Vagina (tissue), 2 donors: Measurements from ENCODE around the gene TGFBR3L. TPM values are rescaled to one million over a fixed set of nuclear protein-coding genes. Genes with fewer than 3 reads are reported as not detected.

Source experiments
- DNase-seq, 2 donors: peaks; one replicate each; pipeline ENCODE4 v3.0.0-alpha.2; 2017; ENCODE audit errors: extremely low spot score in 2 of 2
- H3K27ac ChIP-seq: fragments of 200-600 bp; sonication (generic); one replicate; pipeline ENCODE4 v1.5.1; 2019
- H3K27me3 ChIP-seq: fragments of 200-600 bp; sonication (generic); one replicate; pipeline ENCODE4 v1.5.1; 2019
- H3K36me3 ChIP-seq, 2 donors: fragments of 200-600 bp; sonication (generic); one replicate each; pipeline ENCODE4 v1.5.1; 2017 to 2019
- H3K4me1 ChIP-seq: fragments of 200-600 bp; sonication (generic); one replicate; pipeline ENCODE4 v1.5.1; 2019
- H3K4me3 ChIP-seq, 2 donors: fragments of 200-600 bp; sonication (generic); 1 replicate in 1 of 2; 2 replicates in 1 of 2; pipeline ENCODE4 v1.5.1; 2016 to 2019
- H3K9me3 ChIP-seq: fragments of 200-600 bp; sonication (generic); one replicate; pipeline ENCODE4 v1.5.1; 2019
- CTCF ChIP-seq, 3 experiments: fragments of 450-650 bp in 2 of 3; fragments of 200-600 bp in 1 of 3; sonication (generic) in 1 of 3; IDR thresholded peaks; one replicate each; pipeline ENCODE4 v1.5.1; 2017 to 2019; ENCODE audit warnings: antibody characterized with exemption in 3 of 3, mild to moderate bottlenecking in 2 of 3, moderate library complexity in 2 of 3
- POLR2A ChIP-seq, 2 donors: fragments of 450-650 bp; IDR thresholded peaks; one replicate each; pipeline ENCODE4 v1.6.1; 2017; ENCODE audit warnings: antibody characterized with exemption in 2 of 2, mild to moderate bottlenecking in 2 of 2, moderate library complexity in 2 of 2
- POLR2AphosphoS5 ChIP-seq, 2 donors: sonication (generic); formaldehyde crosslinking; IDR thresholded peaks; one replicate each; pipeline ENCODE4 v1.9.0; 2017; ENCODE audit warnings: antibody characterized with exemption in 2 of 2, mild to moderate bottlenecking in 2 of 2, low read depth in 1 of 2; ENCODE audit not compliant: insufficient read depth in 1 of 2
- intact Hi-C: fragments of 100-400 bp; cut with DNase I; formaldehyde crosslinking; loops from one replicate; pipeline ENCODE4 v1.15.1; 2023
- total RNA-seq: library from RNA; depleted of rRNA; stranded (reverse); fragments of >200 nt; gene quantifications from one replicate; pipeline ENCODE4 v1.2.3, GENCODE V29; 2016

TGFBR3L gene
- total RNA-seq, 1 donor from 2014 or later: 1.5 TPM

DNA sequence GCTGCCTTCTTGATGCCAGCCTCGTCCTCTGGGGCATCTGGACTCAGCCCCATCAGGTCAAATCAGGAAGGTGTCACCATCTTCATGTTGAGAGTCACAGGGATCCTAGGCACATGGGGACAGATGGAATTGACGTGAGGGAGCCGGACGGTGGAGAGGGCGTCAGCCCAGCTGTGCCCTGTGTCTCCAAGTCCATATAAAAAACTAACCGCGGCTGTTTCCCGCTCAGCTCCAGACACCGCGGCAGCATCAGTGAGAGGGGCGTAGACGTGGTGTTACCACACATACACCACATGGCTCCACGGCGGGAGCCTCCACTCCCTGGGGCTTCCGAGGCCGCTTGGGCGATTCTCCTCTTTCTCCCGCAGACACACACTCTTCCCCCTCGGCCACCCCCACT is 34.8 kb upstream of the TGFBR3L start:
- Histone ChIP-seq H3K9me3 (no peaks in the 10 kb centered on the region), H3K4me1 (no peaks in the 10 kb centered on the region), H3K27ac (no peak overlapping the region), H3K4me3 (no peak overlapping the region), H3K27me3 (no peaks in the 10 kb centered on the region), H3K36me3 (no peaks in the 10 kb centered on the region)
- intact Hi-C loops: no loop called here
- TF ChIP-seq POLR2A (IDR thresholded peaks at IDR 0.05): no peak
- no peak for TF ChIP-seq CTCF (IDR thresholded peaks at IDR 0.05)
- no peak for TF ChIP-seq POLR2AphosphoS5 (IDR thresholded peaks at IDR 0.05; ENCODE audit: insufficient read depth in 1 of 2, low read depth in 1 of 2)
- DNase-seq: no peak

DNA sequence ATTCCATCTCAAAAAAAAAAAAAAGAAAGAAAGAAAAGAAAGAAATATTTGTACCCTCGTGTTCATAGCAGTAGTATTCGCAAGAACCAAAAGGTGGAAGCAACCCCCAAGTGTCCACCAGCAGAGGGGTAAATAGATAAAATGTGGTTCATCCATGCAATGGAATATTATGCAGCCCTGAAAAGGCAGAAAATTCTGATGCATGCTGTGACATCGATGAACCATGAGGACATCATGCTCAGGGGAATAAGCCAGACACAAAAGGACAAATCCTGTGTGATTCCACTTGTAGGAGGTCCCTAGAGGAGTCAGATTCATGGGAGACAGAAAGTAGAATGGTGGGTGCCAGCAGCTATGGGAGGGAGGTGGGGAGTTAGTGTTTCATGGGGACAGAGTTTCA is 32.7 kb upstream of the TGFBR3L start:
- Histone ChIP-seq H3K27me3 (no peaks in the 10 kb centered on the region), H3K4me3 (no peak overlapping the region), H3K9me3 (no peaks in the 10 kb centered on the region), H3K36me3 (no peaks in the 10 kb centered on the region), H3K27ac (no peak overlapping the region), H3K4me1 (no peaks in the 10 kb centered on the region)
- TF ChIP-seq POLR2A (IDR thresholded peaks at IDR 0.05) (no peak), CTCF (IDR thresholded peaks at IDR 0.05) (no peak), POLR2AphosphoS5 (IDR thresholded peaks at IDR 0.05; ENCODE audit: insufficient read depth in 1 of 2, low read depth in 1 of 2) (no peak)
- intact Hi-C loops: no loop called here
- DNase-seq: no peak

DNA sequence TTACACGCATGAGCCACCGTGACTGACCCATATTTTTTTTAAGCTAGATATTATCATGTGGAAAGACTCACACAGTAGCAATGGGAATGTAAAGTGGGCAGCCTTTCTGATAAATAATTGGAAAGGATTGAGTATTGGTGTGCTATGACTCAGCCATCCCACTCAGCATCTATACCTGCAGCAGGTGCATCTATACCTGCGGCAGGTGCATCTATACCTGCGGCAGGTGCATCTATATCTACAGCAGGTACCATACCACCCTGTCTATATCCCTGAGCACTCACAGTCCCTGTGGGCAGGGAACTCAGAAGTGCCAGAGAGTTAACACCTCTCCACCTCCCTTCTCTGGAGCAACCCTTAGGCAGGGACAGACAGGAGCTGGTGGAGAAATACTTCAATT is 31.5 kb upstream of the TGFBR3L start:
- DNase-seq: no peak
- intact Hi-C loops: no loop called here
- TF ChIP-seq CTCF (IDR thresholded peaks at IDR 0.05) (no peak), POLR2AphosphoS5 (IDR thresholded peaks at IDR 0.05; ENCODE audit: insufficient read depth in 1 of 2, low read depth in 1 of 2) (no peak), POLR2A (IDR thresholded peaks at IDR 0.05) (no peak)
- Histone ChIP-seq H3K9me3 (no peaks in the 10 kb centered on the region), H3K4me3 (no peak overlapping the region), H3K4me1 (peaks cover 2% of the 10 kb centered on the region), H3K27ac (no peak overlapping the region), H3K36me3 (no peaks in the 10 kb centered on the region), H3K27me3 (no peaks in the 10 kb centered on the region)

DNA sequence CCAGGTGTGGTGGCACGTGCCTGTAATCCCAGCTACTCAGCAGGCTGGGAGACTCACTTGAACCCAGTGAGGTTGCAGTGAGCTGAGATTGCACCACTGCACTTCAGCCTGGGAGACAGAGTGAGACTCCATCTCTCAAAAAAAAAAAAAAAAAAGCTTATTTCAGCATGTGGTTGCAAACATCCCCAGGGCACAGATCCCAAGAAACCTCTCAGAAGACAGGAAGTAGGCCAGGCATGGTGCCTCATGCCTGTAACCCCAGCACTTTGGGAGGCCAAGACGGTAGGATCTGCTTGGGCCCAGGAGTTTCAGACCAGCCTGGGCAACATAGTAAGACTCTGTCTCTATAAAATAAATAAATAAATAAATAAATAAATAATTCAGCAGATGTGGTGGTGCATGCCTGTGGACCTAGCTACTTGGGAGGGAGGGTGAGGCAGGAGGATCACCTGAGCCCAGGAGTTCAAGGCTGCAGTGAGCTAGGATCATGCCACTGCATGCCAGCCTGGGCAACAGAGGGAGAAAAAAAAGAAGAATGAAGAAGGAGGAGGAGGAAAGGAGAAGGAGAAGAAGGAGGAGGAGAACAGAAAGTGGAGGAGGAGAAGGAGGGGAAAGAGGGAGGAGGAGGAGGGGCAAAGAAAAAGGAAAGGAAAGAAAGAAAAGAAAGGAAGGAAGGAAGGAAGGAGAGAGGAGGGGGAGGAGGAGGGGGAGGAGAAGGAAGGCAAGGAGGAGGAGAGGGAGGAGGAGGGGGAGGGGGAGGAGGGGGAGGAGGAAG is 30.6 kb upstream of the TGFBR3L start:
- no peak for DNase-seq
- H3K9me3 ChIP-seq: no peaks in the 10 kb centered on the region
- no peak overlapping the region for H3K27ac ChIP-seq
- TF ChIP-seq POLR2A (IDR thresholded peaks at IDR 0.05): no peak
- TF ChIP-seq POLR2AphosphoS5 (IDR thresholded peaks at IDR 0.05; ENCODE audit: insufficient read depth in 1 of 2, low read depth in 1 of 2): no peak
- TF ChIP-seq CTCF (IDR thresholded peaks at IDR 0.05): no peak
- H3K27me3 ChIP-seq: no peaks in the 10 kb centered on the region
- no peaks in the 10 kb centered on the region for H3K36me3 ChIP-seq
- peaks cover 11% of the 10 kb centered on the region for H3K4me1 ChIP-seq
- no peak overlapping the region for H3K4me3 ChIP-seq
- intact Hi-C loops: no loop called here

DNA sequence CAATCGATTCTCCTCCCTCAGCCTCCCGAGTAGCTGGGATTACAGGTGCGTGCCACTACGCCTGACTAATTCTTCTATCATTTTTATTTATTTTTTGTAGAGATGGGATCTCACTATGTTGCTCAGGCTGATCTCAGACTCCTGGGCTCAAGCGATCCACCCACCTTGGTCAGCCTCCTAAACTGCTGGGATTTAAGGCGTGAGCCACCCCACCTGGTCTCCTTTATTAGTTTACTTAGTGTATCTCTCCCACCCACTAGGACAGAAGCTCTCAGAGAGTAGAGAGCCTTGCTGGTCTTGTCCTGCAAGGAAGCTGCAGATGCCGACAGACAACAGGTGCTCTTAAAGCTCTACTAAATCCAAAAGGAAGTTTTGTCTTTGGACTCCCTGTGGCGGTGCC is 28.8 kb upstream of the TGFBR3L start:
- Histone ChIP-seq H3K27me3 (no peaks in the 10 kb centered on the region), H3K4me1 (peaks cover 15% of the 10 kb centered on the region), H3K36me3 (no peaks in the 10 kb centered on the region), H3K9me3 (no peaks in the 10 kb centered on the region), H3K4me3 (no peak overlapping the region), H3K27ac (no peak overlapping the region)
- intact Hi-C loops: no loop called here
- DNase-seq: no peak
- TF ChIP-seq CTCF (IDR thresholded peaks at IDR 0.05) (no peak), POLR2AphosphoS5 (IDR thresholded peaks at IDR 0.05; ENCODE audit: insufficient read depth in 1 of 2, low read depth in 1 of 2) (no peak), POLR2A (IDR thresholded peaks at IDR 0.05) (no peak)
